Suprapubic skin (tissue), 4 donors: ENCODE results near the gene LRGUK.

ENCODE experiments used
- EP300 ChIP-seq: sonication (generic); formaldehyde crosslinking; IDR thresholded peaks from one replicate; pipeline ENCODE4 v1.6.1; 2017; ENCODE audit warnings: antibody characterized with exemption
- POLR2A ChIP-seq, 2 donors: fragments of 450-650 bp; IDR thresholded peaks; one replicate each; pipeline ENCODE4 v1.6.1; 2017; ENCODE audit warnings: antibody characterized with exemption in 2 of 2, mild to moderate bottlenecking in 2 of 2, moderate library complexity in 2 of 2
- POLR2AphosphoS5 ChIP-seq, 3 donors: sonication (generic); formaldehyde crosslinking; IDR thresholded peaks; one replicate each; pipeline ENCODE4 v1.6.1; 2017; ENCODE audit warnings: antibody characterized with exemption in 3 of 3
- TF ChIP-seq, protein P1 (sequence below), 2 donors: fragments of 200-600 bp in 1 of 2; fragments of 450-650 bp in 1 of 2; sonication (generic) in 1 of 2; IDR thresholded peaks; one replicate each; pipeline ENCODE4 v1.5.1; 2016 to 2019; ENCODE audit warnings: antibody characterized with exemption in 2 of 2, mild to moderate bottlenecking in 1 of 2, moderate library complexity in 1 of 2

DNA sequence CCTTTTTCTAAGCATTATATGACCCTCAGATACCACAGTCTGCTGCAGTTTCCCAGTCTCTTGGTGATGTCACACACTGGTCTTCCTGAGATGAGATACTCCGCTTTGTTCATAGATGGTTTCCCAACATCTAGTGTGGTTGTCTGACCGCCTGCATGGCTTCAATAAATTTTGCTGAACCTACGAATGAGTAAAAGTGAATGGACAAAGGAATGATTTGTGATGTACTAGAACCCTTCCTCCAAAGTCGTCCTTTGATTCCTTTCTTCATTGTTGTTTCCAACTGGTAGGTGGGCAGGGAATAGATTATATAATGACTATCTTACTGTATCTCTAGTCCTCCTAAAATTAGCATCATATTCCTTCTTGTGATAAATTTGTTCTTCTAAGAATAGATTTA, 107.1 kb downstream of the LRGUK start:
- TF ChIP-seq, protein P1, sequence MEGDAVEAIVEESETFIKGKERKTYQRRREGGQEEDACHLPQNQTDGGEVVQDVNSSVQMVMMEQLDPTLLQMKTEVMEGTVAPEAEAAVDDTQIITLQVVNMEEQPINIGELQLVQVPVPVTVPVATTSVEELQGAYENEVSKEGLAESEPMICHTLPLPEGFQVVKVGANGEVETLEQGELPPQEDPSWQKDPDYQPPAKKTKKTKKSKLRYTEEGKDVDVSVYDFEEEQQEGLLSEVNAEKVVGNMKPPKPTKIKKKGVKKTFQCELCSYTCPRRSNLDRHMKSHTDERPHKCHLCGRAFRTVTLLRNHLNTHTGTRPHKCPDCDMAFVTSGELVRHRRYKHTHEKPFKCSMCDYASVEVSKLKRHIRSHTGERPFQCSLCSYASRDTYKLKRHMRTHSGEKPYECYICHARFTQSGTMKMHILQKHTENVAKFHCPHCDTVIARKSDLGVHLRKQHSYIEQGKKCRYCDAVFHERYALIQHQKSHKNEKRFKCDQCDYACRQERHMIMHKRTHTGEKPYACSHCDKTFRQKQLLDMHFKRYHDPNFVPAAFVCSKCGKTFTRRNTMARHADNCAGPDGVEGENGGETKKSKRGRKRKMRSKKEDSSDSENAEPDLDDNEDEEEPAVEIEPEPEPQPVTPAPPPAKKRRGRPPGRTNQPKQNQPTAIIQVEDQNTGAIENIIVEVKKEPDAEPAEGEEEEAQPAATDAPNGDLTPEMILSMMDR (IDR thresholded peaks at IDR 0.05), result no peak
- no peak for TF ChIP-seq POLR2A (IDR thresholded peaks at IDR 0.05)
- no peak for TF ChIP-seq EP300
- no peak for TF ChIP-seq POLR2AphosphoS5 (IDR thresholded peaks at IDR 0.05)
